Measurements from ENCODE around the gene LCN2.
A peak's percentile ranks its signal among the peaks of the same experiment; 100 is the strongest.

The LCN2 gene

DNA sequence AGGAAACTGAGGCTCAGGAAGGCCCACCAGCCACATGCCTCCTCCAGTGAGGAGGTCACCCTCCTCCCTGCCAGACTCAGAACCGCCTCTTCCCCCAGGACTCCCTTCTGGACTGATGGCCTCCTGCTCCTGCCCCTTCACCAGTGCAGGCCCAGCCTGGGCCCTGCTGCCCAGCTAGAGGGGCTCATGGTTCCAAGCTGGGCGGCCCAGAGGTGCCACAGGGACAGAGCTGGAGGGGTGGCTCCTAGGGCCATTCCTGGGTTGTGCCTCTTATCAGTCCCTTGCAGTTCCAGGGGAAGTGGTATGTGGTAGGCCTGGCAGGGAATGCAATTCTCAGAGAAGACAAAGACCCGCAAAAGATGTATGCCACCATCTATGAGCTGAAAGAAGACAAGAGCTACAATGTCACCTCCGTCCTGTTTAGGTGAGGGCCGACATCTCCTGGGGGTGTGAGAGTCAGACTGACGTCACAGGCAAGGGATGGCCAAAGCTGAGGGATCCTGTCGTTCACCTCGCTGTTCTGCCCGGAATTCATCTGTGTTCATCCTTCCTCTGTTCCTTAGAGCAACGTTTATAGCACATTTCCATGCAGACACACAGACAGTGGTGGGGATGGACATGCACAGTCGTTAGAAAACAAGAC, 819 bp downstream of the LCN2 start:
- TF ChIP-seq, protein P1, sequence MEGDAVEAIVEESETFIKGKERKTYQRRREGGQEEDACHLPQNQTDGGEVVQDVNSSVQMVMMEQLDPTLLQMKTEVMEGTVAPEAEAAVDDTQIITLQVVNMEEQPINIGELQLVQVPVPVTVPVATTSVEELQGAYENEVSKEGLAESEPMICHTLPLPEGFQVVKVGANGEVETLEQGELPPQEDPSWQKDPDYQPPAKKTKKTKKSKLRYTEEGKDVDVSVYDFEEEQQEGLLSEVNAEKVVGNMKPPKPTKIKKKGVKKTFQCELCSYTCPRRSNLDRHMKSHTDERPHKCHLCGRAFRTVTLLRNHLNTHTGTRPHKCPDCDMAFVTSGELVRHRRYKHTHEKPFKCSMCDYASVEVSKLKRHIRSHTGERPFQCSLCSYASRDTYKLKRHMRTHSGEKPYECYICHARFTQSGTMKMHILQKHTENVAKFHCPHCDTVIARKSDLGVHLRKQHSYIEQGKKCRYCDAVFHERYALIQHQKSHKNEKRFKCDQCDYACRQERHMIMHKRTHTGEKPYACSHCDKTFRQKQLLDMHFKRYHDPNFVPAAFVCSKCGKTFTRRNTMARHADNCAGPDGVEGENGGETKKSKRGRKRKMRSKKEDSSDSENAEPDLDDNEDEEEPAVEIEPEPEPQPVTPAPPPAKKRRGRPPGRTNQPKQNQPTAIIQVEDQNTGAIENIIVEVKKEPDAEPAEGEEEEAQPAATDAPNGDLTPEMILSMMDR (IDR thresholded peaks at IDR 0.05; ENCODE audit: insufficient read depth, missing control alignments), result no peak
- DNase-seq (ENCODE audit: insufficient read length, low spot score), result no peak
- FAIRE-seq, result no peak

DNA sequence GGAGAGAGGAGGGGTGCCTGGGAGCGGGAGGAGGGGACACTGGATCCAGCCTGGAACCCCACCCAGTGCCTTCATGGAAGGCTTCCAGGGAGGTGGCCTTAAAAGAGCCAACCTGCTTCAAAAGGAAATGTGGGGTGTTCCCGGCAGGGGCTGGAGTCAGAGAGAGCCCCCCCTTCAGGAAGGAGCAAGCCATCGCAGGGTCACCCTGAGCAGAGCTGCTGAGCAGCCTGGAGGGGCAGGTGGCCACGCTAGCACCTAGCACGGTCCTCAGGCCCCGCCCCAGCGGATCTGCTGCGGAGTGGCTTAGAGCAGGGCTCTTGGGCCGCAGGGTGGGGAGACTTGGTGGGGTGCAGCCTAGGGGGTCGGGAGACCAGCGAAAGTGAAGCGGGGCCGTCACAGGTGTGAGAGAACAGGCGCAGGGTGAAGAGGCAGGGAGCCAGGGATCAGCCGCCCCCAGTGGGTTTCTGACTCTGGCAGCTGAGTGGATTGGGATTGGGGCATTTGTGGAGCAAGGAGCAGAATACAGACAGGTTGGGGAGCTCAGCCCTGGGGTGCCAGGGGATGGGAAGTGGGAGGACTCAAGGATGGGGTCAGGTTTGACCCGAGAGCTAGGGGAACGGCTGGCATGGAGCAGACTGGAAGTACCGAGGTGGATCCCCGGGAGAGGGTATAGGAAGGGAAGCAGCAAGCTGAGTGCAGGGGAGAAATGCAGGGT, 1.5 kb downstream of the LCN2 start:
- DNase-seq (ENCODE audit: insufficient read length, low spot score), result peak; percentile 16
- TF ChIP-seq, protein P1 (IDR thresholded peaks at IDR 0.05; ENCODE audit: insufficient read depth, missing control alignments), result peak; percentile 12
- no peak for FAIRE-seq

DNA sequence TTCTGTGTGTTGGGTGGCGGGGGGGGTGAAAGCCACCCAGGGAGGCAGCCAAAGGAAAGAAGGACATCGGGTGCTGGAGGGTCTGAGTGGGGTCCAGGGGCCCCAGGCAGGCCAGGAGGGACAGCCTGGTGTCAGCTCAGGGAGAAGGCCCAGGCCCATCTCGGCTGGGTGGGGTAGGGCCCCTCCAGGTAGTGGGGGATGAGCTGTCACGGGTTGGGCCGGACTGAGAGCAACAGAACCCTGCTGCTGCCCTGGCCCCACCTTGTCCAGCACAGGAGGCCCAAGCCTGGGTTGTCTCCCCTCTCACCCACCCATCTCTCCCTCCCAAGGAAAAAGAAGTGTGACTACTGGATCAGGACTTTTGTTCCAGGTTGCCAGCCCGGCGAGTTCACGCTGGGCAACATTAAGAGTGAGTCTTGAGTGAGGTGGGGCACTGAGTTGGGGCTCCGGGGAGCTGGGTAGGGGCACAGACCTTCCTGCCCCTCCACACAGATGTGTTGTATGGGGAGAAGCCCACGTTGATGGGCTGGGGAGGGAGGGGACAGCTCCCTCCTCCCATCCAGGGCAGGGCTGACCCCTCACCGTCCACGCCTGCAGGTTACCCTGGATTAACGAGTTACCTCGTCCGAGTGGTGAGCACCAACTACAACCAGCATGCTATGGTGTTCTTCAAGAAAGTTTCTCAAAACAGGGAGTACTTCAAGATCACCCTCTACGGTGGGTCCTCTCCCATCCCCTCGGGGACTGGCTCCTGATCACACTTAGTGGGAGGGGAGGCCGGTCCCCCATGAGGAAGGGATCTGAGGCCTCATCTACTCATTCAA, 2.3 kb downstream of the LCN2 start:
- FAIRE-seq, result no peak
- TF ChIP-seq, protein P1 (IDR thresholded peaks at IDR 0.05; ENCODE audit: insufficient read depth, missing control alignments), result no peak
- DNase-seq (ENCODE audit: insufficient read length, low spot score), result no peak

DNA sequence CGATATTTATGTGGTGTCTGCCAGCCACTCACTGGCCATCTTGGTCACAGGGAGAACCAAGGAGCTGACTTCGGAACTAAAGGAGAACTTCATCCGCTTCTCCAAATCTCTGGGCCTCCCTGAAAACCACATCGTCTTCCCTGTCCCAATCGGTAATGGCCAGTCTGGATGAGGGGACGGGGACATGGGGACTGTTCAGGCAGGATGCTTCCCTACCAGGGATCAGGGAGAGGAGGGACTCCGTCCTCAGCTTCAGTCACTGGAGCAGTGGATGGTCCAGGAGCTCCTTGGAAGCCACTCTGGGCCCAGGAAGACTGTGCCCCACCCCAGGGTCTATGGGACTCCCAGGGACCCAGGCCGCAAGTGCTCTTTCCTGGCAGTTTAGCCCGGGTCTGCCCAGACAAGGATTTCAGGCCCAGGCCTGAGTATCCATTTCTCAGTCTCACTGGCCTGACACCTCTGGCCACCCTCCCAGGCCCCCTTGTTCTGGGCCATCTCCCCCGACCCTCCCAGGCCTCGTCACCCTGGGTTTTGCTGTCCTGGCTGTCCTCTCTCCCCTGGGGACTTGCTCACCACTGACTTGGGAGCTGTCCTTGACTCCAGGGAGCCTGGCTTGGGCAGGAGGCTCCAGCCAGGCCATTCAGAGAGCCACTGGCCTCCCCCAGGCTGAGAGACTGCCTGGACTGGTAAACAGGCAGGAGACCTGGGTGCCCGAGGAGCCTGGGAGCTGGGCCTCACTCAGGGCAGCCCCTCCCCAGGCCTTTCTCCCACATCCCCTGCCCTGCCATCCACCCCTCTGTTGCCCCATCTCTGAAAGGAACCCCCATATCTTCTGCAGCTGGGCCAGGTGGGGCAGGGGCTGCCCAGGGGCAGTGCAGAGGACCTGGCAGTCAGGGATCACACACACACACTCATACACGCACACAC, 3.1 kb downstream of the LCN2 start:
- FAIRE-seq (no peak), DNase-seq (ENCODE audit: insufficient read length, low spot score) (no peak)
- TF ChIP-seq, protein P1 (IDR thresholded peaks at IDR 0.05; ENCODE audit: insufficient read depth, missing control alignments), result no peak

DNA sequence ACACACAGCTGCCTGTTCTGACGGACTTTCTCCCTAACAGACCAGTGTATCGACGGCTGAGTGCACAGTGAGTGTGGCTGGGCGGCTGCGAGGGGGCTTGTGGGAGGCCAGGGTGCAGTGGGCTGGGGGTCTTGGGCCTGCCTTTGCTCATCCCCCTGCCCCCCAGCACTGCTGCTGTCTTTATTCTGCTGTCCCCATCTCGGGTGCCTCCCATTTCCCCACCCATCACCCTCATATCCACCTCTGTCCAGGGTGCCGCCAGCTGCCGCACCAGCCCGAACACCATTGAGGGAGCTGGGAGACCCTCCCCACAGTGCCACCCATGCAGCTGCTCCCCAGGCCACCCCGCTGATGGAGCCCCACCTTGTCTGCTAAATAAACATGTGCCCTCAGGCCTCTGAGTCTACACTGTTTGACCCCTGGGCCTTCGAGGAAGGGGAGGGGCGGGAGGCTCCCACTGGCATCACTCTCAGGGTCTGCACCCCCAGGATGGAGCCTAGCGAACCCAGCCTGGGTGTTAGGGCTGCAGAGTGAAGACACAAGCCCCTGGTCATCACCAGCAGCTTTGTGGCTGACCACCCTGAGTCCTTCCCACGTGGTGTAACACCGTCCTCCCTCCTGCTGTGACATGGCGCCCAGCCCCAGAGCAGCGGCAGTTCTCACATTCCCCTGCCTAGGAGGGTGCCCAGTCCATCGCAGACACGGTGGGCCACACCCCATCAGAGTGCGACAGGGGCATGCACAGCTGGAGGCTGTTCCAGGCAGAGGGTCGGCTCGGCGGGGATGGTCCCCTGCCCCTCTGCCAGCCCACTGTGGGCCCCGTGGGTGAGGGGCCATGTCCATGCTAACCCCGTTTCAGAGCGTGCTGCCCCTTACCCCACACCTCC, 4.0 kb downstream of the LCN2 start:
- TF ChIP-seq, protein P1 (IDR thresholded peaks at IDR 0.05; ENCODE audit: insufficient read depth, missing control alignments), result no peak
- no peak for FAIRE-seq
- no peak for DNase-seq (ENCODE audit: insufficient read length, low spot score)

All from D721Med (cell line).